ENCODE measurements around the gene NOX5.
"Not testable (repeated sequence)": the region's sequence is repeated elsewhere in the genome, so short reads cannot be mapped to it uniquely, and the experiment has no call there.

DNA sequence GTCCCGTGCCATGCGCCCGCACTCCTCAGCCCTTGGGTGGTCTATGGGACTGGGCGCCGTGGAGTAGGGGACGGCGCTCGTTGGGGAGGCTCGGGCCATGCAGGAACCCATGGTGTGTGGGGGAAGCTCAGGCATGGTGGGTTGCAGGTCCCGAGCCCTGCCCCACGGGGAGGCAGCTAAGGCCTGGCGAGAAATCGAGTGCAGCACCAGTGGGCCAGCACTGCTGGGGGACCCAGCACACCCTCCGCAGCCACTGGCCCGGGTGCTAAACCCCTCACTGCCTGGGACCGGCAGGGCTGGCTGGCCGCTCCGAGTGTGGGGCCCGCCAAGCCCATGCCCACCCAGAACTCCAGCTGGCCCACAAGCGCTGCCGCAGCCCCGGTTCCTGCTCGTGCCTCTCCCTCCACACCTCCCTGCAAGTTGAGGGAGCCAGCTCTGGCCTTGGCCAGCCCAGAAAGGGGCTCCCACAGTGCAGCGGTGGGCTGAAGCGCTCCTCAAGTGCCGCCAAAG, 38.8 kb upstream of the NOX5 start:
- not testable (repeated sequence) for TF ChIP-seq CTCF (conservative IDR thresholded peaks at IDR 0.05; ENCODE audit: low read length); EZH2phosphoT487 (IDR thresholded peaks at IDR 0.05; ENCODE audit: borderline replicate concordance, low read depth, low read length)

All from OCI-LY7 (cell line).